NCI-H2107 treated with DMSO at 0.1 percent for 48 hours (cell line): ENCODE results near the gene ARHGAP8.

Experiments
- DNase-seq: peaks from one replicate; lab custom pipeline; 2025; ENCODE audit not compliant: unreplicated experiment; lab: John Stamatoyannopoulos, UW

Gene ARHGAP8

GRCh38 chr22:44724859-44725258, 27.5 kb upstream of the ARHGAP8 start:
- no peak for DNase-seq

GRCh38 chr22:44726439-44726838, 25.9 kb upstream of the ARHGAP8 start:
- no peak for DNase-seq

- no peak for DNase-seq
These were observed 25.2 kb upstream of the ARHGAP8 start for GRCh38 chr22:44727148-44727547.

- DNase-seq: no peak
These were observed 24.7 kb upstream of the ARHGAP8 start for GRCh38 chr22:44727709-44728108.

GRCh38 chr22:44728761-44729324, 23.5 kb upstream of the ARHGAP8 start:
- no peak for DNase-seq

GRCh38 chr22:44729391-44730021, 22.9 kb upstream of the ARHGAP8 start:
- DNase-seq: no peak

GRCh38 chr22:44730022-44730393, 22.4 kb upstream of the ARHGAP8 start:
- DNase-seq: no peak

GRCh38 chr22:44730490-44731356, 21.7 kb upstream of the ARHGAP8 start:
- DNase-seq: no peak

- DNase-seq: no peak
These were observed 20.9 kb upstream of the ARHGAP8 start for GRCh38 chr22:44731357-44731970.

GRCh38 chr22:44732017-44732561, 20.3 kb upstream of the ARHGAP8 start:
- DNase-seq: no peak

- DNase-seq: no peak
These were observed 19.7 kb upstream of the ARHGAP8 start for GRCh38 chr22:44732661-44733060.

- no peak for DNase-seq
These were observed 18.8 kb upstream of the ARHGAP8 start for GRCh38 chr22:44733426-44734106.

GRCh38 chr22:44734278-44734677, 18.1 kb upstream of the ARHGAP8 start:
- no peak for DNase-seq

GRCh38 chr22:44734801-44735517, 17.4 kb upstream of the ARHGAP8 start:
- no peak for DNase-seq

- DNase-seq: no peak
These were observed 16.6 kb upstream of the ARHGAP8 start for GRCh38 chr22:44735518-44736428.

- no peak for DNase-seq
These were observed 15.6 kb upstream of the ARHGAP8 start for GRCh38 chr22:44736581-44737405.

- no peak for DNase-seq
These were observed 14.7 kb upstream of the ARHGAP8 start for GRCh38 chr22:44737406-44738346.
